HepG2 (cell line): ENCODE measurements around the gene COPZ1. TPM values are rescaled to one million over a fixed set of nuclear protein-coding genes. Genes with fewer than 3 reads are reported as not detected.

Source experiments
- ATAC-seq: fragments of 200-7000 bp; cut with Tn5 transposase; 3 replicates; pipeline ENCODE4 v1.9.1; 2020; ENCODE audit warnings: mild to moderate bottlenecking, moderate library complexity
- BruUV-seq: library from RNA; stranded (reverse); fragments of 400-500 nt; replicated peaks from 2 replicates; lab custom pipeline; 2021; lab: Mats Ljungman, UMichigan
- CTCF ChIA-PET: fragments of 300-600 bp; formaldehyde crosslinking; extraction: SDS; loops from one replicate; lab custom pipeline; 2021; ENCODE audit warnings: low total read pairs, inconsistent platforms, low intra/inter-chr PET ratio; lab: Yijun Ruan, JAX
- POLR2A ChIA-PET: fragments of 350-600 bp; sonication (Branson Sonifier 250); formaldehyde crosslinking; loops from one replicate; lab custom pipeline; 2020; ENCODE audit warnings: antibody characterized with exemption, inconsistent platforms; lab: Yijun Ruan, JAX
- DNase-seq: peaks from one replicate; pipeline ENCODE4 v3.0.0-alpha.2; 2015; ENCODE audit warnings: low spot score
- FAIRE-seq: peaks from 3 replicates; lab custom pipeline; 2011; peaks lifted over from hg19 to GRCh38; lab: Jason Lieb, UNC
- H2AFZ ChIP-seq: one replicate; pipeline ENCODE4 v1.6.1; 2011; ENCODE audit warnings: low read length, inconsistent platforms
- H3K27ac ChIP-seq: fragments of 300-600 bp; 3 replicates; pipeline ENCODE4 v1.8.0; 2011; ENCODE audit warnings: mixed run types, mild to moderate bottlenecking, mixed read lengths, low read length, inconsistent platforms; ENCODE audit not compliant: insufficient read depth; ENCODE audit errors: extremely low read length
- H3K27me3 ChIP-seq, 2 experiments: fragments of 200-600 bp in 1 of 2; 2 replicates in 1 of 2; 3 replicates in 1 of 2; pipeline versions ENCODE4 v1.6.0 to v1.8.0; 2011; ENCODE audit warnings: low read length in 2 of 2, mild to moderate bottlenecking in 2 of 2, moderate library complexity in 2 of 2, inconsistent platforms in 1 of 2; ENCODE audit not compliant: insufficient read depth in 2 of 2, control insufficient read depth in 1 of 2
- H3K36me3 ChIP-seq, 2 experiments: fragments of 200-600 bp in 1 of 2; replicated peaks in 1 of 2; 2 replicates in 1 of 2; 3 replicates in 1 of 2; pipeline versions ENCODE4 v1.5.1 to v1.8.0; 2011; ENCODE audit warnings: low read length in 2 of 2, inconsistent platforms in 1 of 2; ENCODE audit not compliant: insufficient read depth in 2 of 2, control insufficient read depth in 1 of 2
- H3K4me1 ChIP-seq: 2 replicates; pipeline ENCODE4 v1.5.1; 2012; ENCODE audit warnings: low read length, inconsistent platforms; ENCODE audit not compliant: insufficient read depth
- H3K4me2 ChIP-seq: 2 replicates; pipeline ENCODE4 v1.6.0; 2011; ENCODE audit warnings: low read depth, low read length, inconsistent platforms
- H3K4me3 ChIP-seq, 3 experiments: fragments of 200-600 bp in 1 of 3; sonication (generic), shearing (Covaris generic) in 1 of 3; replicated peaks in 1 of 3; 2 replicates each; pipeline ENCODE4 v1.5.1; 2011 to 2016; ENCODE audit warnings: low read length in 3 of 3, inconsistent platforms in 2 of 3, low read depth in 2 of 3, mild to moderate bottlenecking in 2 of 3, control low read depth in 1 of 3, mixed read lengths in 1 of 3; ENCODE audit not compliant: insufficient read depth in 1 of 3
- H3K79me2 ChIP-seq: one replicate; pipeline ENCODE4 v1.6.1; 2011; ENCODE audit warnings: low read length, inconsistent platforms; ENCODE audit not compliant: insufficient read depth
- H3K9ac ChIP-seq: 2 replicates; pipeline ENCODE4 v1.6.0; 2011; ENCODE audit warnings: mild to moderate bottlenecking, low read depth, low read length, inconsistent platforms; ENCODE audit not compliant: insufficient read depth
- H3K9me3 ChIP-seq: 2 replicates; pipeline ENCODE4 v1.5.1; 2012; ENCODE audit warnings: mild to moderate bottlenecking, low read length
- H4K20me1 ChIP-seq: 2 replicates; pipeline ENCODE4 v1.6.0; 2011; ENCODE audit warnings: inconsistent platforms, mild to moderate bottlenecking, low read length, moderate library complexity; ENCODE audit not compliant: insufficient read depth
- ADNP ChIP-seq: sonication (generic); formaldehyde crosslinking; IDR thresholded peaks from 2 replicates; pipeline ENCODE4 v1.4.0; 2020; ENCODE audit warnings: missing genetic modification reagents
- BHLHE40 ChIP-seq: IDR thresholded peaks from 2 replicates; pipeline ENCODE4 v1.6.1; 2011; ENCODE audit warnings: low read length, improper control_type of control experiment
- HBP1 ChIP-seq: IDR thresholded peaks from 2 replicates; pipeline ENCODE4 v1.6.1; 2016; ENCODE audit warnings: low read depth, control low read depth
- JARID2 ChIP-seq: sonication (generic); formaldehyde crosslinking; IDR thresholded peaks from 2 replicates; pipeline ENCODE4 v1.8.1; 2023; ENCODE audit warnings: missing genetic modification reagents, inconsistent platforms; ENCODE audit not compliant: insufficient replicate concordance
- MAZ ChIP-seq, 2 experiments: sonication (generic) in 1 of 2; formaldehyde crosslinking in 1 of 2; IDR thresholded peaks; 2 replicates each; pipeline versions ENCODE4 v1.5.0 to v1.6.1; 2012 to 2020; ENCODE audit warnings: low read depth in 2 of 2, mild to moderate bottlenecking in 2 of 2, borderline replicate concordance in 1 of 2, improper control_type of control experiment in 1 of 2, low read length in 1 of 2, missing genetic modification reagents in 1 of 2, moderate library complexity in 1 of 2
- PLRG1 ChIP-seq: fragments of 450-650 bp; conservative IDR thresholded peaks from 2 replicates; pipeline ENCODE4 v1.6.1; 2016
- RFXANK ChIP-seq: IDR thresholded peaks from 2 replicates; pipeline ENCODE4 v1.6.1; 2016
- SKIL ChIP-seq: sonication (generic); formaldehyde crosslinking; IDR thresholded peaks from 2 replicates; pipeline ENCODE4 v1.8.0; 2022; ENCODE audit warnings: missing genetic modification reagents, mild to moderate bottlenecking, moderate library complexity, borderline replicate concordance
- SNAPC2 ChIP-seq: sonication (generic); formaldehyde crosslinking; IDR thresholded peaks from 2 replicates; pipeline ENCODE4 v1.8.1; 2022; ENCODE audit warnings: mild to moderate bottlenecking, missing genetic modification reagents
- ZBTB1 ChIP-seq: sonication (generic); formaldehyde crosslinking; IDR thresholded peaks from 2 replicates; pipeline ENCODE4 v1.4.0; 2020; ENCODE audit warnings: missing genetic modification reagents, borderline replicate concordance
- ZBTB8A ChIP-seq: sonication (generic); formaldehyde crosslinking; IDR thresholded peaks from 2 replicates; pipeline ENCODE4 v1.4.0; 2020; ENCODE audit warnings: mild to moderate bottlenecking, low read depth, missing genetic modification reagents, borderline replicate concordance
- ZFP62 ChIP-seq: sonication (generic); formaldehyde crosslinking; IDR thresholded peaks from 2 replicates; pipeline ENCODE4 v1.4.0; 2020; ENCODE audit warnings: missing genetic modification reagents
- ZNF263 ChIP-seq: sonication (generic); formaldehyde crosslinking; IDR thresholded peaks from 2 replicates; pipeline ENCODE4 v1.4.0; 2020; ENCODE audit warnings: missing genetic modification reagents
- ZNF766 ChIP-seq: sonication (generic); formaldehyde crosslinking; IDR thresholded peaks from 2 replicates; pipeline ENCODE4 v1.5.0; 2020; ENCODE audit warnings: missing genetic modification reagents, borderline replicate concordance
- WGBS: methylation state at CpG from one replicate; pipeline ENCODE4 v1.1.6; 2017; ENCODE audit warnings: low lambda C conversion rate; 5-methylcytosine and 5-hydroxymethylcytosine counted together
- in situ Hi-C: cut with HindIII; loops from 2 replicates; pipeline ENCODE4 v1.10.0; 2017; ENCODE audit warnings: low pct_unique_long_range_greater_than_20kb; ENCODE audit not compliant: extremely low pct_ligation_motif_present
- intact Hi-C: fragments of 100-400 bp; cut with micrococcal nuclease; formaldehyde crosslinking; loops from one replicate; pipeline ENCODE4 v1.10.0; 2022; ENCODE audit not compliant: unreplicated experiment
- polyA plus RNA-seq, 8 experiments: library from polyadenylated mRNA; depleted of rRNA in 3 of 8; stranded (reverse) in 7 of 8; unstranded in 1 of 8; fragments of >200 nt; fragmentation: Illumina TruSeq in 4 of 8; extraction: Trizol in 4 of 8; gene quantifications; 2 replicates each; pipeline versions ENCODE4 v1.2.1 to v1.2.3, GENCODE V29; 2011 to 2016; ENCODE audit warnings: low read depth in 4 of 8, missing spikeins in 1 of 8, mixed read lengths in 1 of 8; ENCODE audit not compliant: insufficient read depth in 1 of 8
- total RNA-seq, 5 experiments: library from RNA; depleted of rRNA; stranded (reverse); fragments of >200 nt; fragmentation: Illumina TruSeq; extraction: Trizol; gene quantifications; 2 replicates each; pipeline ENCODE4 v1.2.3, GENCODE V29; 2016; ENCODE audit warnings: low read depth in 1 of 5

The COPZ1 gene
- total and polyA plus RNA-seq, 2 of the 13 experiments (the other 11 are each of a cell fraction or from before 2014, with no cell fraction given): 125 to 184 TPM

- Histone ChIP-seq H4K20me1 (no peaks in the 10 kb centered on the region), H3K27ac (no peak overlapping the region), H3K79me2 (no peaks in the 10 kb centered on the region), H2AFZ (no peak overlapping the region)
- BruUV-seq: no TSS peak
- no peak for FAIRE-seq
- TF ChIP-seq ZBTB8A (CRISPR knock-in tag) (no peak), JARID2 (no peak), BHLHE40 (no peak), SNAPC2 (no peak), RFXANK (CRISPR knock-in tag) (no peak), ZNF263 (CRISPR knock-in tag) (no peak), ZBTB1 (CRISPR knock-in tag) (no peak), ADNP (CRISPR knock-in tag) (no peak), PLRG1 (no peak), HBP1 (no peak), ZFP62 (no peak), ZNF766 (CRISPR knock-in tag) (no peak), SKIL (CRISPR knock-in tag) (no peak), MAZ (IDR thresholded peaks at IDR 0.05; ENCODE audit: borderline replicate concordance, low read depth, low read length) (no peak), MAZ (CRISPR knock-in tag; IDR thresholded peaks at IDR 0.05; ENCODE audit: low read depth) (no peak)
- TF ChIP-seq, all 625 proteins: peak for 0
- ChIA-PET CTCF (no interaction called here), POLR2A (no interaction called here)
- Histone ChIP-seq H3K4me2 (no peak overlapping the region), H3K9me3 (no peaks in the 10 kb centered on the region), H3K36me3 (no peaks in the 10 kb centered on the region), H3K9ac (no peak overlapping the region), H3K4me1 (peaks cover 12% of the 10 kb centered on the region; the same call in 1 of the 2 replicates), H3K4me3 (no peak overlapping the region), H3K27me3 (peaks cover 0 to 2% of the 10 kb centered on the region in 2 experiments; a peak in 2 of 5 replicates)
- no peak for DNase-seq
- 72% methylated on average over 8 of the region's 8 CpGs for WGBS
- in situ Hi-C loops (no loop called here), intact Hi-C loops (no loop called here)
- ATAC-seq: no peak
Measured at GRCh38 chr12:54392485-54393206, 67.7 kb downstream of the COPZ1 start.
